Stomach smooth muscle (tissue), 2 donors: Measurements from ENCODE around the gene GALK2.

Source experiments
- H3K27ac ChIP-seq: one replicate; pipeline ENCODE4 v1.7.0; 2013; ENCODE audit warnings: mild to moderate bottlenecking, low read length, inconsistent platforms
- H3K27me3 ChIP-seq, 2 donors: one replicate each; pipeline ENCODE4 v1.7.0; 2013; ENCODE audit warnings: low read length in 2 of 2; ENCODE audit not compliant: insufficient read depth in 2 of 2, control insufficient read depth in 1 of 2
- H3K36me3 ChIP-seq, 2 donors: one replicate each; pipeline ENCODE4 v1.7.0; 2013; ENCODE audit warnings: low read length in 2 of 2; ENCODE audit not compliant: control insufficient read depth in 2 of 2, insufficient read depth in 2 of 2
- H3K4me1 ChIP-seq: one replicate; pipeline ENCODE4 v1.7.0; 2013; ENCODE audit warnings: low read length; ENCODE audit not compliant: control insufficient read depth, insufficient read depth
- H3K4me3 ChIP-seq, 2 donors: one replicate each; pipeline ENCODE4 v1.7.0; 2013; ENCODE audit warnings: low read length in 2 of 2
- H3K9ac ChIP-seq, 2 donors: one replicate each; pipeline ENCODE4 v1.7.0; 2013; ENCODE audit warnings: low read length in 2 of 2, mild to moderate bottlenecking in 1 of 2
- H3K9me3 ChIP-seq, 2 donors: one replicate each; pipeline ENCODE4 v1.7.0; 2013; ENCODE audit warnings: low read length in 2 of 2; ENCODE audit not compliant: control insufficient read depth in 2 of 2
- donor health status: healthy.
- donor health status: Pancreatic carcinoma.

Gene GALK2

GRCh38 chr15:49169880-49170597, at the start of gene GALK2:
TSS of gene GALK2 (plus strand) at chr15:49170247. CDS start at chr15:49170323, 76 bp downstream.
- Histone ChIP-seq H3K9me3 (no peaks in the 10 kb centered on the region), H3K4me3 (peak within 1 kb of the TSS; percentile 84 to 93), H3K27ac (peak within 1 kb of the TSS; percentile 25), H3K36me3 (no peaks in the 10 kb centered on the region), H3K27me3 (no peaks in the 10 kb centered on the region), H3K4me1 (peaks cover 4% of the 10 kb centered on the region), H3K9ac (peak within 1 kb of the TSS; percentile 69 to 78)

- Histone ChIP-seq H3K4me3 (no peak overlapping the region), H3K36me3 (peaks cover 0 to 4% of the 10 kb centered on the region in 2 donors), H3K27ac (no peak overlapping the region), H3K4me1 (no peaks in the 10 kb centered on the region), H3K9me3 (no peaks in the 10 kb centered on the region), H3K27me3 (no peaks in the 10 kb centered on the region), H3K9ac (no peak overlapping the region)
These were observed 49.2 kb upstream of the GALK2 start for GRCh38 chr15:49120832-49121231.

- H3K4me3 ChIP-seq, result no peak overlapping the region
- no peak overlapping the region for H3K27ac ChIP-seq
- no peaks in the 10 kb centered on the region for H3K9me3 ChIP-seq
- no peak overlapping the region for H3K9ac ChIP-seq
- peaks cover 0 to 4% of the 10 kb centered on the region in 2 donors for H3K36me3 ChIP-seq
- H3K27me3 ChIP-seq, result no peaks in the 10 kb centered on the region
- H3K4me1 ChIP-seq, result no peaks in the 10 kb centered on the region
These were observed 48.1 kb upstream of the GALK2 start for GRCh38 chr15:49121901-49122300.

GRCh38 chr15:49122541-49123062, 47.4 kb upstream of the GALK2 start:
- H3K9me3 ChIP-seq, result no peaks in the 10 kb centered on the region
- H3K9ac ChIP-seq, result no peak overlapping the region
- no peaks in the 10 kb centered on the region for H3K4me1 ChIP-seq
- no peak overlapping the region for H3K4me3 ChIP-seq
- no peak overlapping the region for H3K27ac ChIP-seq
- no peaks in the 10 kb centered on the region for H3K27me3 ChIP-seq
- H3K36me3 ChIP-seq, result peaks cover 3 to 9% of the 10 kb centered on the region in 2 donors

- no peak overlapping the region for H3K9ac ChIP-seq
- H3K4me1 ChIP-seq, result no peaks in the 10 kb centered on the region
- H3K4me3 ChIP-seq, result no peak overlapping the region
- H3K27ac ChIP-seq, result no peak overlapping the region
- no peaks in the 10 kb centered on the region for H3K9me3 ChIP-seq
- H3K27me3 ChIP-seq, result no peaks in the 10 kb centered on the region
- H3K36me3 ChIP-seq, result peaks cover 5 to 15% of the 10 kb centered on the region in 2 donors
These were observed 45.7 kb upstream of the GALK2 start for GRCh38 chr15:49124371-49124770.

- peaks cover 18 to 49% of the 10 kb centered on the region in 2 donors for H3K36me3 ChIP-seq
- no peaks in the 10 kb centered on the region for H3K4me1 ChIP-seq
- H3K9me3 ChIP-seq, result no peaks in the 10 kb centered on the region
- H3K27me3 ChIP-seq, result no peaks in the 10 kb centered on the region
- no peak overlapping the region for H3K9ac ChIP-seq
- H3K27ac ChIP-seq, result no peak overlapping the region
- no peak overlapping the region for H3K4me3 ChIP-seq
These were observed 38.6 kb upstream of the GALK2 start for GRCh38 chr15:49131403-49131802.

GRCh38 chr15:49134683-49135341, 35.2 kb upstream of the GALK2 start:
- no peaks in the 10 kb centered on the region for H3K9me3 ChIP-seq
- H3K36me3 ChIP-seq, result peaks cover 13 to 48% of the 10 kb centered on the region in 2 donors
- H3K9ac ChIP-seq, result no peak overlapping the region
- no peak overlapping the region for H3K27ac ChIP-seq
- no peaks in the 10 kb centered on the region for H3K4me1 ChIP-seq
- H3K27me3 ChIP-seq, result no peaks in the 10 kb centered on the region
- no peak overlapping the region for H3K4me3 ChIP-seq

GRCh38 chr15:49135342-49135857, 34.6 kb upstream of the GALK2 start:
- no peak overlapping the region for H3K27ac ChIP-seq
- no peaks in the 10 kb centered on the region for H3K27me3 ChIP-seq
- H3K4me1 ChIP-seq, result no peaks in the 10 kb centered on the region
- H3K9ac ChIP-seq, result no peak overlapping the region
- H3K36me3 ChIP-seq, result peaks cover 13 to 47% of the 10 kb centered on the region in 2 donors
- no peak overlapping the region for H3K4me3 ChIP-seq
- H3K9me3 ChIP-seq, result no peaks in the 10 kb centered on the region

- no peak overlapping the region for H3K27ac ChIP-seq
- no peaks in the 10 kb centered on the region for H3K9me3 ChIP-seq
- H3K4me3 ChIP-seq, result no peak overlapping the region
- H3K36me3 ChIP-seq, result peaks cover 13 to 45% of the 10 kb centered on the region in 2 donors
- H3K9ac ChIP-seq, result no peak overlapping the region
- H3K27me3 ChIP-seq, result no peaks in the 10 kb centered on the region
- no peaks in the 10 kb centered on the region for H3K4me1 ChIP-seq
These were observed 34.1 kb upstream of the GALK2 start for GRCh38 chr15:49135911-49136310.

- no peak overlapping the region for H3K9ac ChIP-seq
- H3K4me1 ChIP-seq, result no peaks in the 10 kb centered on the region
- no peaks in the 10 kb centered on the region for H3K27me3 ChIP-seq
- H3K9me3 ChIP-seq, result no peaks in the 10 kb centered on the region
- peaks cover 21 to 42% of the 10 kb centered on the region in 2 donors for H3K36me3 ChIP-seq
- no peak overlapping the region for H3K4me3 ChIP-seq
- H3K27ac ChIP-seq, result no peak overlapping the region
These were observed 32.2 kb upstream of the GALK2 start for GRCh38 chr15:49137861-49138260.
